Stomach (tissue), 4 donors: ENCODE results near the gene KRTAP16-1.
"Not testable (repeated sequence)": the region's sequence is repeated elsewhere in the genome, so short reads cannot be mapped to it uniquely, and the experiment has no call there.

Source experiments
- CTCF ChIP-seq, 7 experiments: fragments of 450-650 bp in 4 of 7; fragments of 200-600 bp in 3 of 7; sonication (generic) in 3 of 7; IDR thresholded peaks; one replicate each; pipeline ENCODE4 v1.5.1; 2016 to 2019; ENCODE audit warnings: antibody characterized with exemption in 7 of 7, control low read depth in 2 of 7, mild to moderate bottlenecking in 1 of 7
- POLR2AphosphoS5 ChIP-seq, 3 donors: sonication (generic); formaldehyde crosslinking; IDR thresholded peaks; one replicate each; pipeline ENCODE4 v1.6.1; 2016; ENCODE audit warnings: antibody characterized with exemption in 3 of 3

- TF ChIP-seq CTCF, POLR2AphosphoS5 (IDR thresholded peaks at IDR 0.05): not testable (repeated sequence)
These were observed 41.3 kb upstream of the KRTAP16-1 start, which contains the start of gene KRT33A for GRCh38 chr17:41350381-41350878.
